H9 (cell line): ENCODE results near the gene CPE. TPM values are rescaled to one million over a fixed set of nuclear protein-coding genes. Genes with fewer than 3 reads are reported as not detected.

Experiments used
- DNase-seq: peaks from one replicate; pipeline ENCODE4 v3.0.0-alpha.2; 2017
- H2AFZ ChIP-seq: one replicate; pipeline ENCODE4 v1.6.1; 2013; ENCODE audit warnings: mild to moderate bottlenecking, low read length, control low read depth, moderate library complexity
- H2AK5ac ChIP-seq: 2 replicates; pipeline ENCODE4 v1.6.1; 2013; ENCODE audit warnings: low read length, control low read depth, mixed read lengths; ENCODE audit not compliant: insufficient read length
- H2BK120ac ChIP-seq: one replicate; pipeline ENCODE4 v1.6.1; 2013; ENCODE audit warnings: low read depth, mild to moderate bottlenecking, low read length, control low read depth, inconsistent platforms; ENCODE audit not compliant: poor library complexity, severe bottlenecking
- H2BK12ac ChIP-seq: 2 replicates; pipeline ENCODE4 v1.6.1; 2013; ENCODE audit warnings: low read length, control low read depth, mixed read lengths, low read depth; ENCODE audit not compliant: insufficient read length
- H2BK15ac ChIP-seq: 2 replicates; pipeline ENCODE4 v1.6.1; 2013; ENCODE audit warnings: low read depth, low read length, control low read depth
- H2BK20ac ChIP-seq: one replicate; pipeline ENCODE4 v1.6.1; 2013; ENCODE audit warnings: low read depth, mild to moderate bottlenecking, low read length, control low read depth, inconsistent platforms; ENCODE audit not compliant: poor library complexity, severe bottlenecking
- H2BK5ac ChIP-seq: 2 replicates; pipeline ENCODE4 v1.6.1; 2013; ENCODE audit warnings: low read length, control low read depth, mixed read lengths; ENCODE audit not compliant: insufficient read length
- H3K14ac ChIP-seq: 2 replicates; pipeline ENCODE4 v1.6.1; 2013; ENCODE audit warnings: low read length, control low read depth; ENCODE audit not compliant: insufficient read depth
- H3K18ac ChIP-seq: 2 replicates; pipeline ENCODE4 v1.6.1; 2013; ENCODE audit warnings: low read depth, mild to moderate bottlenecking, mixed read lengths, low read length, control low read depth; ENCODE audit not compliant: insufficient read length
- H3K23ac ChIP-seq: 2 replicates; pipeline ENCODE4 v1.6.1; 2013; ENCODE audit warnings: low read length, control low read depth, mixed read lengths, low read depth; ENCODE audit not compliant: insufficient read length
- H3K23me2 ChIP-seq: 2 replicates; pipeline ENCODE4 v1.6.1; 2013; ENCODE audit warnings: low read depth, mild to moderate bottlenecking, mixed read lengths, low read length, control low read depth; ENCODE audit not compliant: insufficient read length, poor library complexity, severe bottlenecking
- H3K27ac ChIP-seq: 2 replicates; pipeline ENCODE4 v1.5.1; 2013; ENCODE audit warnings: low read length, control low read depth, mixed read lengths, low read depth; ENCODE audit not compliant: insufficient read length
- H3K27me3 ChIP-seq: 2 replicates; pipeline ENCODE4 v1.6.1; 2013; ENCODE audit warnings: low read length, control low read depth, inconsistent platforms; ENCODE audit not compliant: insufficient read depth
- H3K4ac ChIP-seq: 2 replicates; pipeline ENCODE4 v1.6.1; 2013; ENCODE audit warnings: low read depth, mild to moderate bottlenecking, control low read depth, inconsistent platforms, low read length, moderate library complexity
- H3K4me1 ChIP-seq: 2 replicates; pipeline ENCODE4 v1.6.1; 2013; ENCODE audit warnings: low read length, control low read depth, inconsistent platforms; ENCODE audit not compliant: insufficient read depth
- H3K4me2 ChIP-seq: 2 replicates; pipeline ENCODE4 v1.6.1; 2013; ENCODE audit warnings: low read length, control low read depth, mixed read lengths; ENCODE audit not compliant: insufficient read length, insufficient read depth
- H3K56ac ChIP-seq: 2 replicates; pipeline ENCODE4 v1.6.1; 2013; ENCODE audit warnings: low read depth, mild to moderate bottlenecking, mixed read lengths, low read length, control low read depth; ENCODE audit not compliant: insufficient read length
- H3K79me1 ChIP-seq: 2 replicates; pipeline ENCODE4 v1.6.1; 2013; ENCODE audit warnings: low read depth, mild to moderate bottlenecking, moderate library complexity, low read length, control low read depth, inconsistent platforms; ENCODE audit not compliant: insufficient read depth, poor library complexity, severe bottlenecking
- H3K79me2 ChIP-seq: 2 replicates; pipeline ENCODE4 v1.6.1; 2013; ENCODE audit warnings: low read length, control low read depth, inconsistent platforms; ENCODE audit not compliant: insufficient read depth
- H3K9ac ChIP-seq: 2 replicates; pipeline ENCODE4 v1.6.1; 2013; ENCODE audit warnings: low read length, control low read depth, mixed read lengths; ENCODE audit not compliant: insufficient read length; ENCODE audit errors: extremely low read depth
- H3K9me3 ChIP-seq: one replicate; pipeline ENCODE4 v1.6.1; 2013; ENCODE audit warnings: low read depth, low read length, inconsistent platforms; ENCODE audit not compliant: control insufficient read depth
- H3T11ph ChIP-seq: one replicate; pipeline ENCODE4 v1.6.1; 2013; ENCODE audit warnings: mild to moderate bottlenecking, low read length, control low read depth, inconsistent platforms
- H4K20me1 ChIP-seq: one replicate; pipeline ENCODE4 v1.6.1; 2013; ENCODE audit not compliant: control insufficient read depth, insufficient read length, insufficient read depth
- H4K5ac ChIP-seq: 2 replicates; pipeline ENCODE4 v1.6.1; 2013; ENCODE audit warnings: low read depth, mild to moderate bottlenecking, mixed read lengths, low read length, control low read depth; ENCODE audit not compliant: insufficient read length
- H4K8ac ChIP-seq: replicated peaks from 2 replicates; pipeline ENCODE4 v1.6.1; 2013; ENCODE audit warnings: low read length, control low read depth, mixed read lengths, low read depth; ENCODE audit not compliant: insufficient read length
- H4K91ac ChIP-seq: 2 replicates; pipeline ENCODE4 v1.6.1; 2013; ENCODE audit warnings: low read depth, mild to moderate bottlenecking, moderate library complexity, mixed read lengths, low read length, control low read depth; ENCODE audit not compliant: insufficient read length
- H3K27ac Mint-ChIP-seq, 3 experiments: 2 replicates in 2 of 3; 3 replicates in 1 of 3; pipeline ENCODE4 v1.8.0; 2020 to 2021; ENCODE audit warnings: mixed read lengths in 3 of 3, mild to moderate bottlenecking in 1 of 3, moderate library complexity in 1 of 3
- H3K27me3 Mint-ChIP-seq: 2 replicates; pipeline ENCODE4 v1.8.0; 2021; ENCODE audit warnings: low read depth, mild to moderate bottlenecking, moderate library complexity, mixed read lengths
- H3K36me3 Mint-ChIP-seq, 3 experiments: 2 replicates in 2 of 3; 3 replicates in 1 of 3; pipeline ENCODE4 v1.8.0; 2020 to 2021; ENCODE audit warnings: low read depth in 3 of 3, mixed read lengths in 3 of 3; ENCODE audit not compliant: insufficient read depth in 1 of 3
- H3K4me1 Mint-ChIP-seq, 2 experiments: 2 replicates each; pipeline ENCODE4 v1.8.0; 2020; ENCODE audit warnings: mixed read lengths in 2 of 2
- H3K4me3 Mint-ChIP-seq, 2 experiments: 2 replicates in 1 of 2; 3 replicates in 1 of 2; pipeline ENCODE4 v1.8.0; 2020 to 2021; ENCODE audit warnings: mild to moderate bottlenecking in 2 of 2, mixed read lengths in 2 of 2, moderate library complexity in 1 of 2
- H3K9me3 Mint-ChIP-seq, 2 experiments: 2 replicates in 1 of 2; 3 replicates in 1 of 2; pipeline ENCODE4 v1.8.0; 2020; ENCODE audit warnings: mild to moderate bottlenecking in 2 of 2, mixed read lengths in 2 of 2, moderate library complexity in 1 of 2
- WGBS: extraction: QIAGEN DNeasy Blood & Tissue Kit; methylation state at CpG from one replicate; pipeline ENCODE4 v1.1.7; 2013; ENCODE audit warnings: missing lambda C conversion rate, low lambda C conversion rate, mixed read lengths; ENCODE audit not compliant: insufficient read length; ENCODE audit errors: extremely low coverage; 5-methylcytosine and 5-hydroxymethylcytosine counted together
- total RNA-seq: library from RNA; stranded (reverse); gene quantifications from 2 replicates; pipeline ENCODE4 v1.2.1, GENCODE V29; 2021
- TF ChIP-seq, protein P1 (sequence below): fragments of 200-600 bp; sonication (generic); conservative IDR thresholded peaks from 3 replicates; pipeline ENCODE4 v1.8.0; 2021; ENCODE audit warnings: antibody characterized with exemption, mild to moderate bottlenecking

CPE gene
- total RNA-seq, 1 experiment from 2014 or later, result 10.0 TPM

DNA sequence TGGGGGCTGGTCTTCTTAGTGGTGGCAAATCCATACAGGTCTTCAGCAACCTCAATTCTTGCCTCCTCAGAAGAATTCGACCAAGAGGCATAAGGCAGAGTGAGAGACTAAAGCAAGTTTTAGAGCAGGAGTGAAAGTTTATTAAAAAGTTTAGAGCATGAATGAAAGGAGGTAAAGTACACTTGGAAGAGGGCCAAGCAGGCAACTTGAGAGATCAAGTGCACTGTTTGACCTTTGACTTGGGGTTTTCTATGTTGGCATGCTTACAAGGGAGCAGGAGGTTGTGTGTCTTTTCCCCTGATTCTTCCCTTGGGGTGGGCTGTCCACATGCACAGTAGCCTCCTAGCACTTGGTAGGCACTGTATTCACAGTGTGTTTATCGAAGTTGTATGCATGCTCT lies 91.2 kb downstream of the CPE start:
- no peak overlapping the region for H3K18ac ChIP-seq
- no peak overlapping the region for H4K8ac ChIP-seq
- H4K20me1 ChIP-seq, result no peaks in the 10 kb centered on the region
- no peak overlapping the region for H3K4me3 Mint-ChIP-seq
- no peak overlapping the region for H3K23ac ChIP-seq
- H3K9me3 Mint-ChIP-seq, result peaks cover 31 to 52% of the 10 kb centered on the region in 2 experiments
- H3K27ac ChIP-seq, result no peak overlapping the region
- H2AK5ac ChIP-seq, result no peak overlapping the region
- TF ChIP-seq, protein P1, sequence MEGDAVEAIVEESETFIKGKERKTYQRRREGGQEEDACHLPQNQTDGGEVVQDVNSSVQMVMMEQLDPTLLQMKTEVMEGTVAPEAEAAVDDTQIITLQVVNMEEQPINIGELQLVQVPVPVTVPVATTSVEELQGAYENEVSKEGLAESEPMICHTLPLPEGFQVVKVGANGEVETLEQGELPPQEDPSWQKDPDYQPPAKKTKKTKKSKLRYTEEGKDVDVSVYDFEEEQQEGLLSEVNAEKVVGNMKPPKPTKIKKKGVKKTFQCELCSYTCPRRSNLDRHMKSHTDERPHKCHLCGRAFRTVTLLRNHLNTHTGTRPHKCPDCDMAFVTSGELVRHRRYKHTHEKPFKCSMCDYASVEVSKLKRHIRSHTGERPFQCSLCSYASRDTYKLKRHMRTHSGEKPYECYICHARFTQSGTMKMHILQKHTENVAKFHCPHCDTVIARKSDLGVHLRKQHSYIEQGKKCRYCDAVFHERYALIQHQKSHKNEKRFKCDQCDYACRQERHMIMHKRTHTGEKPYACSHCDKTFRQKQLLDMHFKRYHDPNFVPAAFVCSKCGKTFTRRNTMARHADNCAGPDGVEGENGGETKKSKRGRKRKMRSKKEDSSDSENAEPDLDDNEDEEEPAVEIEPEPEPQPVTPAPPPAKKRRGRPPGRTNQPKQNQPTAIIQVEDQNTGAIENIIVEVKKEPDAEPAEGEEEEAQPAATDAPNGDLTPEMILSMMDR, result no peak
- H3K79me2 ChIP-seq, result no peaks in the 10 kb centered on the region
- no peak overlapping the region for H2BK5ac ChIP-seq
- no peak for DNase-seq
- no peak overlapping the region for H3K4me2 ChIP-seq
- H3K27me3 Mint-ChIP-seq, result no peaks in the 10 kb centered on the region; the same call in 1 of the 2 replicates
- no peak overlapping the region for H3K9ac ChIP-seq
- H3K27ac Mint-ChIP-seq, result no peak overlapping the region
- no peak overlapping the region for H2BK120ac ChIP-seq
- peaks cover 28 to 50% (median 31%) of the 10 kb centered on the region in 3 experiments for H3K36me3 Mint-ChIP-seq
- H3K56ac ChIP-seq, result no peak overlapping the region
- no peaks in the 10 kb centered on the region for H3K4me1 Mint-ChIP-seq
- H2BK20ac ChIP-seq, result no peak overlapping the region
- no CpG with 5 or more reads among the region's 2 CpGs for WGBS
- no peak overlapping the region for H4K5ac ChIP-seq
- H3K27me3 ChIP-seq, result no peaks in the 10 kb centered on the region
- no peaks in the 10 kb centered on the region for H3K79me1 ChIP-seq
- H3K14ac ChIP-seq, result no peak overlapping the region
- H3K23me2 ChIP-seq, result no peaks in the 10 kb centered on the region
- H2BK15ac ChIP-seq, result no peak overlapping the region
- peaks cover 34% of the 10 kb centered on the region for H3K9me3 ChIP-seq
- no peak overlapping the region for H2AFZ ChIP-seq
- H3T11ph ChIP-seq, result no peak overlapping the region
- no peak overlapping the region for H2BK12ac ChIP-seq
- H3K4me1 ChIP-seq, result no peaks in the 10 kb centered on the region
- H4K91ac ChIP-seq, result no peak overlapping the region
- H3K4ac ChIP-seq, result no peak overlapping the region
